CD4-positive, alpha-beta T cell treated with Interleukin-4 for 4 hours (primary cell): ENCODE results near the gene NAXD.
"Not testable (repeated sequence)": the region's sequence is repeated elsewhere in the genome, so short reads cannot be mapped to it uniquely, and the experiment has no call there.

ENCODE experiments used
- DNase-seq: peaks from one replicate; pipeline ENCODE4 v3.0.0-alpha.2; 2020

NAXD gene

DNA sequence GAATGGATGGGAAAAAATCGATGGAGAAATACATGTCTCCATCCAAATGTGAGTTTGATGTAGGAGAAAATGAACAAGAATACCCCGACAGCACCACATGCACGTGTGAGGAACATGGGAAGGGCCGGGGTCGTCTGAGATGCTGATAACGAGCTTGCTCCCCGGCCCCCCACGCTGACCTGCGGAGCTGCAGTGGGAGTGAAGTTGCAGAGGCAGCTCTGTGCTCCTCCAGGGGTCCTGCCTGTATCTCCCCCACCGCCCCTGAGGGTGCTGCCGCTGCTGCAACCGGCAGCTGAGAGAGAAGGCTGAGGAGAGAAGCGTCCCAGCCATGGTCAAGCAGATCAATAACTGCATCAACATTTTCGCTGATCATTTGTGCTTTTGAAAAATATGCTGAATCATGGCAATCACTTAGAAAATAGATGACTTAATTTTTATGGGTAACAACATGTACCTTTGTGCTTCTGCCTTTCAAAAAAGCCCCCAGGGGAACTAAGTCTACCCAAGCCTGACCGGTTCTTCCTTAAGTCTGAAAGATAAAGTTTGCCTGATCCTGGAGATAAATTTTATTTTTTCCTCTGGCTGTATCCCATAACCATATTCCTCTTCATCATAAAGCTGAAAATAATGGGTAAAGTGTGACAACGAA is 18.2 kb upstream of the NAXD start:
- no peak for DNase-seq

DNA sequence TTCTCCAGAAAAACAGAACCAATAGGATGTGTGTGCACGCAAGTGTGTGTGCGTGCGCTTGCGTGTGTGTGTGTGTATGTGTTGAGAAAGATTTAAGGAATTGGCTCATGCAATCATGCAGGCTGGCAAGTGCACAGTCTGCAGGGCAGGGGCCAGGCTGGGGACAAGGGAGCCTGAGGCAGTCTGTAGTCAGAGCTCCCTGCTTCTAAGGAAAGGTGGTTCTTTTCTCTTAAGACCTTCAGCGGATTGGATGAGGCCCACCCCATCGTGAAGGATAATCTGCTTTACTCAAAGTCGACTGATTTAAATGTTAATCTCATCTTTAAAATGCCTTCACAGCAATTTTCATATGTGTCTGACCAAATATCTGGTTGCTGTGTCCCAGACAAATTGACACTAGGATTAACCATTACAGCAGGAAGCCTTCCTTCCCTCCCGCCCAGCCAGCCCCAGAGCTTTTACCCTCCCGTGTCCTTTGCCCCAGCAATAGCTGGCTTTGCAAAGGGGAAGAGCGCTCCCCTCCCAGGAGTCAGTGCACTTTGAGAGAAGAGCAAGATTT is 15.0 kb upstream of the NAXD start:
- no peak for DNase-seq

DNA sequence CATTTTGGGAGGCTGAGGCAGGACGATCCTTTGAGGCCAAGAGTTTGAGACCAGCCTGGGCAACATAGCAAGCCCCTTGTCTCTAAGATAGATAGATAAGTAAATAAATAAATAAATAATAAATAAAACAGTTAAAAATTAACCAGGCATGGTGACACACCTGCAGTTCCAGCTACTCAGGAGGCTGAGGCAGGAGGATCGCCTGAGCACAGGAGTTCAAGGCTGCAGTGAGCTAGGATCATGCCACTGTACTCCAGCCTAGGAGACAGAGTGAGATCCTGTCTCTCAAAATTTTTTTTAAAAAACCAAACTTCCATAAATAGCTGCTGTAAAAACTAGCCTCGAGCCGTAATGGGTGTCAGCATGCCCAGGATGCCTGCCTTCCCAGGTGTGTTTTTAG is 14.4 kb upstream of the NAXD start:
- DNase-seq, result no peak

DNA sequence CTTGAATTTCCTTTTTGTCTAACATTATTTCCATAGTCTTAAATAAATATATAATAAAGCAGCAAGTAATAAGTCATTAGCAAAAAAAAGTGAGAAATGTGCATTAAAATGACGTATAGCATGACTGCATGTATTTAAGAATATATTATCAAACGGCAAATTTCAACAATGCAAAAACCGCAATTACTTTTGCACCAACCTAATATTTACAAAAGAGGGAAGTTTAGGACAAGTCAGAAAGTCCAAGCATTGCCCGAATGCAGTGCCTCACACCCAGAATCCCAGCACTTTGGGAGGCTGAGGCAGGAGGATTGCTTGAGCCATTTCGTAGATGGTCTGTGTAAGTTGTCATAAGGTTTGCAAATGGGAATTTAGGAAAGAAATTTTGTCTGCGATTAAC is 10.2 kb upstream of the NAXD start:
- DNase-seq, result no peak

DNA sequence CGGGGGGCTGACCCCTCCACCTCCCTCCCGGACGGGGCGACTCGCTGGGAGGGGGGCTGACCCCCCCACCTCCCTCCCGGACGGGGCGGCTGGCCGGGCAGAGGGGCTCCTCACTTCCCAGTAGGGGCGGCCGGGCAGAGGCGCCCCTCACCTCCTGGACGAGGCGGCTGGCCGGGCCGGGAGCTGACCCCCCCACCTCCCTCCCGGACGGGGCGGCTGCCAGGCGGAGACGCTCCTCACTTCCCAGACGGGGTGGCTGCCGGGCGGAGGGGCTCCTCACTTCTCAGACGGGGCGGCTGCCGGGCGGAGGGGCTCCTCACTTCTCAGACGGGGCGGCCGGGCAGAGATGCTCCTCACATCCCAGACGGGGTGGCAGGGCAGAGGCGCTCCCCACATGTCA is 9.1 kb upstream of the NAXD start:
- DNase-seq, result not testable (repeated sequence)

DNA sequence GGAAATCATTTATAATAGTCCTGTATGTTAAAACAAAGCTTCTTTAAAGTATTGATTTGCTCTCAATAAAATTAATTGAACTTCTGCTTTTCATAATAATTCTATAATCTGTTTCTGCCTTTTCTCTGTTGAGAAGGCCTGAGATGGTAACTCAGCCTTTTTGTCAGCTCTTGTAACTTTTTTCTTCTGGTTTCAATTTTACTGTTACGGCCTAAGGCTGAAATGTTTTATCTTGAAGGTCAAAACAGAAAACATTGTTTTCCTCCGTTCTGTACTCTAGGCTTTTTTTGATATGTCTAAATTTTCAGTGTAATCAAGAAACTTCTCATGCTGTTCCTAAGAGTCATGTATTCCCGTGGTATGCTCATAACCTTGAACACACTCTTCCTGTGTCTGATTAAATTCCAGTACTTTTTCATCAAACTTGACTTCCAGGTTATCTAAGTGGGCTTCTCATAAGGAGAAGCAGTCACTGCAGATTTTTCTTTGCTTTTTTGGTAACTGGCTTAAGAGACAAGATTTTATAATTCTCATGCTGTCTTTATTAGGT is 7.6 kb upstream of the NAXD start:
- DNase-seq, result no peak

DNA sequence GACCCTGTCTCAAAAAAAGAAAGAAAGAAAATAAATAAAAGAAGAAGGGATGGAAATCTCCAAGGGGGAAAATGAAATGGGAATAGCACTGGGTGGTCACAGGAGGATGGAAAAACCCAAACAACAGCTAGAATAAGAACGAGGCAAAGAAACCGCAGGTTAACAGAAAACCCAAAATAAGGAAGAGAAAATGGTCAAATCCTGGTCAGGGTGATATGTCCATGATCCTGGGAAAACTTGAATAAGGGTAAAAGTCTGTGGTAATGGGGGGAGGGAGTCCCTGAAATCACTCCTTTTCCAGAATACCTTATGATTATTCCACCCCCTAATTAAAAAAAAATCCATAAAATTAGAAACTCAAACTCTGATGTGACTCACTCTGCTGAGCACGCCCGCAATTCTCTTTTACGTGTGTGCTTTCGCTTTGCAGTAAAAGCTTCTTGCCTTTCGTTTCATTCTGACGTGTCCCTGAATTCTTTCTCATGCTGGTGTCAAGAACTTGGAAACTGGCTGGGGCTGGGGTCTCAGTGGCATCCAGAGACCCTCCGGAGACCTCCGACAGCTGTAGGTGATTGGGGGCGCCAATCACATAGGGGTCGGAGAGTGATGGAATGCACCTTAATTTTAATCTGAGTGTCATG is 4.3 kb upstream of the NAXD start:
- peak; percentile 5 for DNase-seq

DNA sequence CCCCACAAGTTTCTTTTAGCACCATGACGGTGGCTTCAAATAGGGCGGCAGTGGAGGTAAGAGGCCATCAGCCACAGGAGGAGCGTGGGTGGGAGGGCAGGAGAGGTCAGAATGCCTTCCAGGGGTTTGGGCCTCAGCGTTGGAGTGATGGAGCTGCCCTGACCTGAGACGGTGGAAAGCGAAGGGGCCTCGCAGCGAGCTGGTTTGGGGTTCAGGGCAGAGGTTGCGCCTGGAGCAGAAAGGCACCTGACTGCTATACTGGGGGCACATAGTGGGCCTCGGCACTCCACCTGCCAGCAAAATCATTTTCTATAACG is 382 bp upstream of the NAXD start:
- DNase-seq, result no peak

DNA sequence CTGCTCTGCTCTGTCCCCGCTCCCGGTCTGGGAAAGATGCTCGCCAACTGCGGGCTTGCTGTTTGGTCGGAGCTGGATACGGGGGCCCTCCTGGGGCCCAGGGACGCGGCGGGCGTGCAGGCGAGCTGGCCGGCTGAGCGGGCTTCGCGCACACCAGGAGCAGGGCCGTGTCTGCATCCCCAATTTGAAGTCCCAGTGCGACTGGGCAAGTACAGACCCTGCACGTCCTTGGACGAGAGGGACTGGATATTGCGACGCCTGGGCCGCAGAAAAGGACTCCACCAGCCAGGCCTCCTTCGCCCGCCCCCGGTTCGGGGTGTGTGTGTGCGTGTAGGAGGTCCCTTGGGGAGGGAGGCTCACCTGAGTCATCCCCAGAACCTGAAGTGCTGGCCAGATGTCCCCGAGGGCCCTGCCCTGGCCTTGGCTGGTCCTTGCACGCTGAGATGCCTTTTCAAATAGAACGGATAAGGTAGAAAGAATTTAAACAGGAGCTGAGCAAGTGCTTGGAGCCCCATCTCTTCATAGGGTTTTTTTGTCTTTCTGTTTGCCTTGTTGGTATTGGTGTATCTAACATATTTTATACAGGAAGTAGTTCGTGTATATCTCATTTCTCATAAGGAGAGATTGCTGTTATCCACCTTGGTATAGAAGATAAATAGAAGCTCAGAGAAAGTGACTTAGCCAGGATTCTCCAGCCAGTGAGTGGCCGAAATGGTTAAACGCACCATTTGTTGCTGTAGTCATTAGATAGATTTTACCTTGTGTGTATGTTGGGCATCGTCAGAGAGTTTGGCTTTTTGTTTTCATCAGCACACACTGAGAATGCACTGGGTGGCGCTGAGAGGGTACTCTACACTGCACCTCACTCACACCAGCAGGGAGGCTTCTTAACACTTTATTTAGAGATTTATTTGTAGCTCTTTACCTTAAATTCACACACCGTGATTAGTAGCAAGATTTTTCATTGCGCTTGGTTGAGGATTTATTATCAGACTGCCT is 1.1 kb downstream of the NAXD start:
- DNase-seq, result peak; percentile 31

DNA sequence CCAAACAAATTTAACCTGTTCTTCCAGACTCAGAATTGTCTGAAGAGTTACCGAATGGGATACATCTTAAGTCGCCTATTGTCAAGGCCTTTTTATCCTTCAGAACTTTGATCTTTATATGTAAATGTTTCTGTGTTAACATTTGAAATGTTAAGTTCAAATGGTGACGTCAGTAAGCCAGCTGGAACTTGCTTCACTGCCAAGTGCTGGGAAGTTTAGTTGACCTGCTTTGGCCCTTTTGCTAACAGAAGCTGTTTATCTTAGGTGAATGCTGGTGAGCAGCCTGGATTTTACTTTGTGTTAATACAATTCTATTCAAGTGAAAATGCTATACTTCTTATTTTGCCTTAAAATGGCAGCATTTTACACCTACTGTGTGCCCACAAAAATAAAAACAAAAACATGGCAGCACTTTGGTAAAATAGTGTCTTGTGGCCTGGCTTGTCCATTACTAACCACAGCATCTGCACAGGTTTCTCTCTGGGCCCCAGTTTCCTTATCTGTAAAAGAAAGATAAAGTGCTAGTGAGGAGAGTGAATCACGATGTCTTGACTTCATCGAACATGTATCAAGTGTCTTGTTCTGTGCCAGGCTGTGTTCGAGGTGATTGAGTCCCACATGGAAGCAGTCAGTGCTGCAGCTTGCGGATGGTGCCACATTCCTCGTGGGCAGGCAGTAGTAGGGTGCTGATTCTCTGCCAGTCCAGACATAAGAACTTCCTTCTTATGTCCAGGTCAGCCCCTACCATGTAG is 2.2 kb downstream of the NAXD start:
- DNase-seq, result no peak

DNA sequence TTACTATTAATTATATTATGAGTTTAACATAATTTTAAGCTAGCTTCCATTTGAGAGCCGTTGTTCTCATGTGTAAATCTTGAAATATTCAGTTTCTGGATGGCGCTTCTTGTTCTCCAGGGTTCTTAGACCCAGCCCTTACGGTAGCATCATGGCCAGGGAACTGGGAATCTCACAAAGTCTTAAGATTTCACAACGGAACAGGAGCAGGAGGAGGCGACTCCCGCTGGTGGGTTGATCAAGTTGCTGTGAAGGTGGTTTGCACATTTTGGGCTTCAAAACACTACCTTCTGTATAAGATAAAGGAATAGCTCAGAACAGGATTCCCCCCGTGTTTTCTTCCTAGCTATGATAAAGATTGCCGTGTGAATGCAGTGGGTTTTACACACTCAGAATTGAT is 2.8 kb downstream of the NAXD start:
- DNase-seq, result no peak

DNA sequence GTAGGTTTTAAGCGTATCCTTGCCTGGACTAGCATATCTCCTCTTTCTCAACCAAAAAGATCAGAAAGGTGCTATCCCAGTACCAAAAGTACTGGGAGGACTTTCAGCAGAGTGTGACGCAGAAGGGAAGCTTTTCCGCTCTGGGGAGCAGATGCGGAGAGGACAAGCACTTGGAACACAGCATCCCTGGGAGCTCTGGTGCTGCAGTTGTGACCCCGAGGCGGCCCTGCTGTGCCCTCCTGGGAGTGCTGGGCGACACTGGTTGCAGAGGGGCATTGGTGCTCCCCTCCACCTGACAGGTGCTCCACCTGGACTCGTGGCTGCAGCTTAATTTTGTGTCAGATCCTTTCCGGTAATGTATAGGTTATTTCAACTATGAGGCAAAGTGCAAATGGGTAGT is 3.4 kb downstream of the NAXD start:
- DNase-seq, result no peak

DNA sequence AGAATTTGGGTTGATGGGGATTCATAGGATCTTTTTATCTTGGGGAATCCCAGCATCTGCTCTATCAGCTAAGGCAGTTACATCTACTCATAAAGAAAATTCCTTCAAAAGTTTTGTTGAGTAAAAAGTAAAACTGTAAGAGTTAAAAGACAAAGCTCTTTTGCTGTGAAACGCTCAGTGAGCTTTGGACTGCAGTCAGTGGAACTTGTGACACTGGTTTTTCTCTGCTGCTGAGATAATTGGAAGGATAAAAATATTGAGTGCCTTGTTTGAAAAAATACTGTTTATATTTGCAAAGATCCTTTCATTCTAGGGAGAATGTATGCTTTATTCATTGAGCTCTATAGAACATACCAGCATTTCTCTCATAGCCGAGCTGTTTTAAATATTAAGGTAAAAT is 5.3 kb downstream of the NAXD start:
- no peak for DNase-seq

DNA sequence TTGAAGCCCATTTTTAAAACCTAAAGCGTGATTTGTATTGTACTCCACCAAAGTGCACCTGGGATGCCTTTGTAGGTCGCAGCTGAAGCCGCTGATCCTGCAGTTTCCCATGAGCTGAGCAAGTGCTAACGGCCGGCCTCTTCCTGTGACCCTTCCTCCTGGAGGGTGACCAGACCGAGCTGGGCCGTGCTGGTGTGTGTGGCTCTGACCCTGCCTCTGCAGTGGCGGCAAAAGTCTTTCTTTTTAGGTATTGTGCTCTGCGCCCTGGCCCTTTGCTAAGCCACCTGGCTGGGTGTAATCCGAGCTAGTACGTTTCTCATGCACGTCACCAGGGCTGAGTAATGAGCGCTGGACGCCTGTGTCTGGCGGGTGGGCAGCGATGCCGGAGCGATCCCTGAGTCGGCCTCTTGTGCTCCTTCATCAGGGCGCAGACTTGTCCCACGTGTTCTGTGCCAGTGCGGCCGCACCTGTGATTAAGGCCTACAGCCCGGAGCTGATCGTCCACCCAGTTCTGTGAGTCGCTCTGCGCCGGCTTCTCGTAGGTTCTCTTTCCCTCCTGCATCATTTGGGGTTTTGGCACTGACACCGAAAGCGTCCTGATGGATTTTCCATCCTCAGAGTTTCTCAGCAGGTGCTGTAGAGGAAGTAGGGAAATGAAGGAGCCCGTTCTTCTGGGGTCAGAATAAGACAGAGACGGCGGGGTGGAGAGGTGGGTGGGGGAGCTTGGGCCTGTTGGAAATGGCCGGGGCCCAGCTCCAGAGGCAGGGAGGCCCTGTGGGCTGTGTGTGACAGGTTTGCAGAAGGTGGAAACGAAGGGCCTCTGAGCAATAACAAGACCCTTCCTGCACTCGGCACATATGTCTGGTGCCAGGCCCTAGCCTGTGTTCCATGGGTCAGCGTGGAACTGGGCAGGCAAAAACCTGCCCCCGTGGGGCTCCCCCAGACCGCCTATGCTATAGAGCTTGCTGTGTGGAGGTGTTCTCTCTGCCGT is 9.7 kb downstream of the NAXD start:
- DNase-seq, result no peak

DNA sequence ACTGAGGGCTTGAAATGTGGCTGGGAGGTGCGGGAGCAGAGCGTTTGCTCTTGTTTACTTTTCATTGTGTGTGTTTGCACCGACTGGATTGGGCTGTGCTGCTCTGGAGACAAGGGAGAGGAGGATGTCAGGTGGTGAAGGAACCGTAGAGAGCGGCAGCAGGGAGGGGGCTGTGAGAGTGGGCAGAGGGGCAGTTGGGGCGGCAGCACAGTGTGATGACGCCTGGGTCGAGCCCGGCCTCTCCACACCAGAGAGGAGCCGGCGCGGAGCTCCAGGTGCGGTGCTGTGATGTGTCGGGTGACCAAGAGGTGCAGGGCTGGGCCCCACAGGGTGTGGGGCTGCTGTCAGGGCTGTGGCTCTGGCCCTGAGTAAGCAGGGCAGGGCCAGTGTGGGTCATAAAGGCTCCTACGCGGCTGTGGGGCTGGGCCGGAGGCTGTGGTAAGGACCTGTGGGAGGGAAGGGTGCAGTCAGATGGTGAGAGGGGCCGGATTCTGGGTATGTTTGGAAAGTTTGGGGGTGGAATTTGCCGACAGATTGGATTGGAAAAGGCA is 10.5 kb downstream of the NAXD start:
- DNase-seq, result no peak

DNA sequence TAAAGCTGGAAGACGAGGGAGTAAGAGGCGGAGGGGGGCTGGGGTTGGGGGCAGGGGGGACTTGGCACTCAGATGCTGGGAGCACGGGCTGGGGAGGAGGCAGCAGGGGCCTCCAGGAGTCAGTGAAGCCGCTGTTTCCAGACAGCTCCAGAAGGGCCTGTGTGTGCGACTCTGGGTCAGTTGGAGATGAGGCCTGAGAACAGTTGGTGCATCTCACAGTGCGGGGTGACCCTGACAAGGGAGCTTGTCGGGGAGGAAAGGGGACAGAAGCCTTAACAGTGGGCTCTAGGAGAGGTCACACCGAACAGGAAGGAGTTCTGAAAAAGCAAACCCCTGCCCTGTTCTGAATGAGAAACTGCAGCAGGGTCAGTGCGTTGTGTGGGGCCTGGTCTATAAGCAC is 11.2 kb downstream of the NAXD start:
- no peak for DNase-seq

DNA sequence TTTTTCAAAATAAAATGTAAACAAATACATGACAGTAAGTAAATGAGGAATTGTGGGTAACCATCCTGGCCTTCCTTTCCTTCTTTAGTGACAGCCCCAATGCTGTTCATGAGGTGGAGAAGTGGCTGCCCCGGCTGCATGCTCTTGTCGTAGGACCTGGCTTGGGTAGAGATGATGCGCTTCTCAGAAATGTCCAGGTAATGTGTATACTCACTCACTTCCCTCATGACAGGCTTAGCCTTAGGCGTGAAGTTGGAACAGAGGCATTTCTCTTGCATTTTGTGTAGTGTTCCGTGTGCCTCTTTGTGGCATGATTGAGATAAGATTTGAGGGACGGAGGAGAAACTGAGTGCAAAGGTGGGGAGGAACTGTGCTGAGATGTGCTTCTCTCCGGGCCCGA is 12.0 kb downstream of the NAXD start:
- DNase-seq, result no peak

DNA sequence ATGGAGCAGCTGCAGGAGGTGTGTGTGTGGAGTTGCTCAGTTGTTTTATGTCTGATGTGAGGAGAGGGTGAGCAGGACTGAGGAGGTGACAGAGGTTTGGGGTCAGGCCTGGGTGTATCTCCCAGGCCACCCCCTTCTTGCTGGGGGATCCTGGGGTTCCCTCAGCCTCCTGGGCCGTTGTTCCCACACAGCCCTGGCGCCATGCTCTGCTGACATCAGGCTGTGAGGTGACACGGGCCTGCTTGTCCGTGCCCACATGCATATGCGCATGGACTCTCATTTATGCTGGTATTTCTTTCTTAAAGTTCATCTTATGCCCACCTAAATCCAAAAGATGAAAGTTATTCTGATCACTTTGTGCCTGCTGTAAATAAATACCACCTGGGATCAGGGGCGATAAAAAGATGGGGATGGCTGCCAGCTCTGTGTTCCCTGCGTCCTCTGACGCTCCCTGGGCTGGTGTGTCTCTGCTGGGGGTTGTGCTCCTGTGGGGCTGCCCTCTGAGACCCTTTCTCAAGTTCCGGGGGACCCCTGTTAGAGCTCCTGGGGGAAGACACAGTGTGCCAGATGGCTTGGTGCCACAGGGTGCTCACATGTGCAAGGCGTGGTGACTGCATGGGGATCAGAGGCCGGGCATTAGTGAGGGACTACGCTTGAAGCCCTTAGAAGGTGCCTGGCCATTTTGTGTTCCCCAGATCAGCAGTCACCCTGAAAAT is 12.6 kb downstream of the NAXD start:
- DNase-seq, result no peak

DNA sequence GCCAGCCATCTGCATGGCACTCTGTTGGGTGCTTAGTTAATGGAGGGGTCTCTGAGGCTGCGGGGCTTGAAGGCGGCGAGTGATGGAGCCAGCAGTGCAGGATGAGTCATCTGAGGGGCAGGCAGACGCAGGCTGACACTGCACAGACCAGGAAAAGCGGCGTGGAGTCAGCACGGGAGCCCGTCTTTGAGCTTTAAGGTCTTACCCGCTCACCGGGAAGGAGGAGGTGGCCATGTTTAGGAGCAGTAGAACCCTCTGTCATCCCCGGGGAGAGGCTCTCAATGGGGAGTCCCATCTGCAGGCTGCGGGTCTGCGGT is 13.1 kb downstream of the NAXD start:
- no peak for DNase-seq

DNA sequence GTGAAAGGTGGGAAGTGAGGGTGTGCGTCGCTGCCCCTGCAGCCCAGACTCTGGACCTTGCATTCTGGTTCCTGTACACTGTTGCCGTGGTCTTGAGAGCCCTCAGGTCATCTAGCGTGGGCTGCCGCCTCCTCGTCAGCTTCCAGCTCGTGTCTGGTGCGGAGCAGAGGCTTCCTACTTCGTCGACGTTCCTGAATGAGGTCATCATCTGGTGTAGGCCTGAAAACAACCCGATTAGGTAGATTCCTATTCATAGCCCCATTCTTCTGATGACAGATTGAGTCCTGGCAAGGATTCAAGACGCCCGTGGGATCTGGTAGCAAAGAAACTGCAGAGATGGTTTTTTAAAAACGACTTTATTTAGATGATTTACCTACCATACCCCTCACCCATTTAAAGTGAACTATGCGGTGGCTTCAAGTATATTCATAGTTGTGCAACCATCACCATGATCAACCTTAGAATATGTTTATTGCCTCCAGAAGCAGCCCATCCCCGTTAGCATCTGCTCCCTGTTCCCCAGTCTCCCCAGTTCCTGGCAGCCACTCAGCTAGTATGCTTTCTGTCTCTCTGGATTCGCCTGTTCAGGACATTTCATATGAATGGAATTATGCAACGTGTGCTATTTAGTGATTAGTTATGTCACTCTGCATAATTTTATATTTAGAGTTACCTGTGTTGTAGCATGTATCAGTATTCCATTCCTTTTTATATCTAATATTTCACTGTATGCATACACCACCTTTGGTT is 13.8 kb downstream of the NAXD start:
- DNase-seq, result no peak
